NCI-H1694 treated with DMSO at 0.1 percent for 48 hours (cell line): Measurements from ENCODE around the gene ACVR1.
"Not testable (repeated sequence)": the region's sequence is repeated elsewhere in the genome, so short reads cannot be mapped to it uniquely, and the experiment has no call there.

Experiments
- DNase-seq: peaks from one replicate; lab custom pipeline; 2025; lab: John Stamatoyannopoulos, UW

Gene ACVR1

GRCh38 chr2:157756447-157756846 is 119.7 kb downstream of the ACVR1 start:
- DNase-seq: not testable (repeated sequence)

- DNase-seq: no peak
Observed at GRCh38 chr2:157751462-157752058, 124.6 kb downstream of the ACVR1 start.

GRCh38 chr2:157749684-157750083 is 126.4 kb downstream of the ACVR1 start:
- DNase-seq: no peak

- no peak for DNase-seq
Observed at GRCh38 chr2:157748371-157749142, 127.6 kb downstream of the ACVR1 start.

- no peak for DNase-seq
Observed at GRCh38 chr2:157747695-157748370, 128.3 kb downstream of the ACVR1 start.

- DNase-seq: no peak
Observed at GRCh38 chr2:157747280-157747679, 128.8 kb downstream of the ACVR1 start.

GRCh38 chr2:157746234-157746950 is 129.7 kb downstream of the ACVR1 start:
- no peak for DNase-seq

GRCh38 chr2:157744571-157745076 is 131.5 kb downstream of the ACVR1 start:
- DNase-seq: no peak

- DNase-seq: no peak
Observed at GRCh38 chr2:157743051-157743450, 133.1 kb downstream of the ACVR1 start.

- no peak for DNase-seq
Observed at GRCh38 chr2:157741819-157742484, 134.2 kb downstream of the ACVR1 start.

- DNase-seq: no peak
Observed at GRCh38 chr2:157737656-157738055, 138.5 kb downstream of the ACVR1 start.

GRCh38 chr2:157735532-157735931 is 140.6 kb downstream of the ACVR1 start:
- DNase-seq: no peak

- no peak for DNase-seq
Observed at GRCh38 chr2:157733263-157733662, 142.9 kb downstream of the ACVR1 start.

GRCh38 chr2:157732596-157732995 is 143.5 kb downstream of the ACVR1 start:
- DNase-seq: no peak

- DNase-seq: no peak
Observed at GRCh38 chr2:157727693-157728092, 148.4 kb downstream of the ACVR1 start.

- DNase-seq: no peak
Observed at GRCh38 chr2:157726946-157727345, 149.2 kb downstream of the ACVR1 start.

GRCh38 chr2:157725846-157726245 is 150.3 kb downstream of the ACVR1 start:
- DNase-seq: no peak

GRCh38 chr2:157722580-157723234 is 153.4 kb downstream of the ACVR1 start:
- peak; percentile 19 for DNase-seq

GRCh38 chr2:157720504-157720903 is 155.6 kb downstream of the ACVR1 start:
- DNase-seq: no peak

- not testable (repeated sequence) for DNase-seq
Observed at GRCh38 chr2:157704653-157705052, 171.5 kb downstream of the ACVR1 start.

- not testable (repeated sequence) for DNase-seq
Observed at GRCh38 chr2:157704148-157704547, 172.0 kb downstream of the ACVR1 start.
